ENCODE measurements around the gene NCOA1. TPM values are rescaled to one million over a fixed set of nuclear protein-coding genes. Genes with fewer than 3 reads are reported as not detected.

The NCOA1 gene
- total and polyA plus RNA-seq, 10 of the 15 experiments (the other 5 are each of a cell fraction or from before 2014, with no cell fraction given), result 1.8 to 35.6 (median 6.1) TPM

- TF ChIP-seq SIX5 (IDR thresholded peaks at IDR 0.05; ENCODE audit: low read depth, low read length, severe bottlenecking) (no peak), ATF7 (IDR thresholded peaks at IDR 0.05; ENCODE audit: low read depth) (no peak), EED (IDR thresholded peaks at IDR 0.05; ENCODE audit: low read depth) (no peak), ESRRA (IDR thresholded peaks at IDR 0.05; ENCODE audit: low read length) (no peak), NBN (IDR thresholded peaks at IDR 0.05) (no peak), CBX5 (IDR thresholded peaks at IDR 0.05; ENCODE audit: low read depth) (no peak), SMAD5 (IDR thresholded peaks at IDR 0.05; ENCODE audit: low read depth) (no peak), MYB (IDR thresholded peaks at IDR 0.05; ENCODE audit: borderline replicate concordance, low read depth, low read length) (no peak), DPF2 (IDR thresholded peaks at IDR 0.05) (no peak), MTA2 (IDR thresholded peaks at IDR 0.05; ENCODE audit: low read depth) (no peak), POLR2AphosphoS5 (IDR thresholded peaks at IDR 0.05; ENCODE audit: low read length) (no peak)
- TF ChIP-seq, protein P1, sequence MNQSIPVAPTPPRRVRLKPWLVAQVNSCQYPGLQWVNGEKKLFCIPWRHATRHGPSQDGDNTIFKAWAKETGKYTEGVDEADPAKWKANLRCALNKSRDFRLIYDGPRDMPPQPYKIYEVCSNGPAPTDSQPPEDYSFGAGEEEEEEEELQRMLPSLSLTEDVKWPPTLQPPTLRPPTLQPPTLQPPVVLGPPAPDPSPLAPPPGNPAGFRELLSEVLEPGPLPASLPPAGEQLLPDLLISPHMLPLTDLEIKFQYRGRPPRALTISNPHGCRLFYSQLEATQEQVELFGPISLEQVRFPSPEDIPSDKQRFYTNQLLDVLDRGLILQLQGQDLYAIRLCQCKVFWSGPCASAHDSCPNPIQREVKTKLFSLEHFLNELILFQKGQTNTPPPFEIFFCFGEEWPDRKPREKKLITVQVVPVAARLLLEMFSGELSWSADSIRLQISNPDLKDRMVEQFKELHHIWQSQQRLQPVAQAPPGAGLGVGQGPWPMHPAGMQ (IDR thresholded peaks at IDR 0.05; ENCODE audit: borderline replicate concordance), result no peak
Measured at GRCh38 chr2:24551016-24551415, 60.0 kb downstream of the NCOA1 start (continued).

DNA sequence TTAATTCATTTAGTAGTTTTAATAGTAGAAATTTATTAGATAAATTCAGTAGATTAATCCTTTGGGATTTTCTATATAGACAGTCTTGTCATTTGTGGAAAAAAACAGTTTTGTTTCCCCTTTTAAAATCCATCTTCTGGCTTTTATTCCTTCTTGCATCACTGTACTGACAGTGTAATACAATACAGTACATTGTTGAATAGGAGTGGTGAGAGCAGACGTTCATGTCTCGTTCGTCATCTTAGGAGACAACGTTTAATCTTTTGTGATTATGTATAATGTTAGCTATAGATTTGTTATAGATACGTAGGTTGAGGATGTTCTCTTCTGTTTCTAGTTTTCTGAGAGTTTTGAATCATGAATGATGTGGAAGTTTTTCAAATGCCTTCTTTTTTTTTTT lies 61.8 kb downstream of the NCOA1 start:
- ChIA-PET RAD21 (ENCODE audit: unreplicated experiment) (no interaction called here), POLR2A (interaction anchor here (0.6 kb wide), 1 partner anchor 15 kb away, joined by 3 read pairs; no protein-coding TSS in a partner anchor), CTCF (interaction anchor here (0.6 kb wide), 1 partner anchor 58 kb away, joined by 4 read pairs; no protein-coding TSS in a partner anchor), SMC1A (ENCODE audit: uncharacterized antibody, unreplicated experiment) (no interaction called here)
- Histone ChIP-seq H3K4me1 (ENCODE audit: control insufficient read depth, insufficient read depth, low read length) (no peaks in the 10 kb centered on the region), H3K27ac (ENCODE audit: control insufficient read depth, insufficient read depth) (no peak overlapping the region), H3K27me3 (replicated peaks in 1 of 2; ENCODE audit: control insufficient read depth in 2 of 2, insufficient read depth in 2 of 2, low read length in 1 of 2) (no peaks in the 10 kb centered on the region), H3K9ac (ENCODE audit: control insufficient read depth, insufficient read depth, low read length) (no peak overlapping the region), H3K79me2 (ENCODE audit: control insufficient read depth, insufficient read depth, low read length) (no peaks in the 10 kb centered on the region; the same call in 1 of the 2 replicates), H3K4me2 (ENCODE audit: control insufficient read depth, insufficient read depth) (no peak overlapping the region), H3K9me3 (replicated peaks; ENCODE audit: control insufficient read depth, insufficient read depth, low read length) (peaks cover 24% of the 10 kb centered on the region), H4K20me1 (ENCODE audit: control insufficient read depth, insufficient read depth) (no peaks in the 10 kb centered on the region), H2AFZ (ENCODE audit: control insufficient read depth, low read depth, low read length) (no peak overlapping the region), H3K4me3 (no peak overlapping the region), H3K36me3 (ENCODE audit: control insufficient read depth in 2 of 2, insufficient read depth in 2 of 2, low read length in 1 of 2) (peaks cover 0 to 2% of the 10 kb centered on the region in 2 experiments; a peak in 3 of 4 replicates)
- WGBS (ENCODE audit: insufficient coverage, insufficient replicate concordance, low lambda C conversion rate, missing lambda C conversion rate), result 97% methylated on average over 5 of the region's 5 CpGs
- no peak for TF ChIP-seq NRF1 (conservative IDR thresholded peaks at IDR 0.05; ENCODE audit: low read depth, low read length)
- TF ChIP-seq GABPA (IDR thresholded peaks at IDR 0.05; ENCODE audit: low read depth), result no peak
- no peak for TF ChIP-seq MEF2B (IDR thresholded peaks at IDR 0.05; ENCODE audit: partially characterized antibody, poor library complexity, severe bottlenecking)
- TF ChIP-seq, protein P2, sequence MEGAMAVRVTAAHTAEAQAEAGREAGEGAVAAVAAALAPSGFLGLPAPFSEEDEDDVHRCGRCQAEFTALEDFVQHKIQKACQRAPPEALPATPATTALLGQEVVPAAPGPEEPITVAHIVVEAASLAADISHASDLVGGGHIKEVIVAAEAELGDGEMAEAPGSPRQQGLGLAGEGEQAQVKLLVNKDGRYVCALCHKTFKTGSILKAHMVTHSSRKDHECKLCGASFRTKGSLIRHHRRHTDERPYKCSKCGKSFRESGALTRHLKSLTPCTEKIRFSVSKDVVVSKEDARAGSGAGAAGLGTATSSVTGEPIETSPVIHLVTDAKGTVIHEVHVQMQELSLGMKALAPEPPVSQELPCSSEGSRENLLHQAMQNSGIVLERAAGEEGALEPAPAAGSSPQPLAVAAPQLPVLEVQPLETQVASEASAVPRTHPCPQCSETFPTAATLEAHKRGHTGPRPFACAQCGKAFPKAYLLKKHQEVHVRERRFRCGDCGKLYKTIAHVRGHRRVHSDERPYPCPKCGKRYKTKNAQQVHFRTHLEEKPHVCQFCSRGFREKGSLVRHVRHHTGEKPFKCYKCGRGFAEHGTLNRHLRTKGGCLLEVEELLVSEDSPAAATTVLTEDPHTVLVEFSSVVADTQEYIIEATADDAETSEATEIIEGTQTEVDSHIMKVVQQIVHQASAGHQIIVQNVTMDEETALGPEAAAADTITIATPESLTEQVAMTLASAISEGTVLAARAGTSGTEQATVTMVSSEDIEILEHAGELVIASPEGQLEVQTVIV (IDR thresholded peaks at IDR 0.05; ENCODE audit: borderline replicate concordance, partially characterized antibody), result no peak
- TF ChIP-seq, protein P3, sequence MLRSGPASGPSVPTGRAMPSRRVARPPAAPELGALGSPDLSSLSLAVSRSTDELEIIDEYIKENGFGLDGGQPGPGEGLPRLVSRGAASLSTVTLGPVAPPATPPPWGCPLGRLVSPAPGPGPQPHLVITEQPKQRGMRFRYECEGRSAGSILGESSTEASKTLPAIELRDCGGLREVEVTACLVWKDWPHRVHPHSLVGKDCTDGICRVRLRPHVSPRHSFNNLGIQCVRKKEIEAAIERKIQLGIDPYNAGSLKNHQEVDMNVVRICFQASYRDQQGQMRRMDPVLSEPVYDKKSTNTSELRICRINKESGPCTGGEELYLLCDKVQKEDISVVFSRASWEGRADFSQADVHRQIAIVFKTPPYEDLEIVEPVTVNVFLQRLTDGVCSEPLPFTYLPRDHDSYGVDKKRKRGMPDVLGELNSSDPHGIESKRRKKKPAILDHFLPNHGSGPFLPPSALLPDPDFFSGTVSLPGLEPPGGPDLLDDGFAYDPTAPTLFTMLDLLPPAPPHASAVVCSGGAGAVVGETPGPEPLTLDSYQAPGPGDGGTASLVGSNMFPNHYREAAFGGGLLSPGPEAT (IDR thresholded peaks at IDR 0.05; ENCODE audit: low read depth), result no peak
- intact Hi-C loops (cut with micrococcal nuclease; ENCODE audit: unreplicated experiment) (no loop called here), in situ Hi-C loops (cut with MboI) (no loop called here)
- ATAC-seq (no peak), DNase-seq (ENCODE audit: low read depth, low spot score) (no peak), FAIRE-seq (no peak)
- BruUV-seq (replicated peaks), result no TSS peak

Measured in GM12878 (cell line).